Stimulated activated CD8-positive, alpha-beta memory T cell treated with anti-CD3 and anti-CD28 coated beads, Interleukin-12 subunit alpha, Interleukin-12 subunit beta, amount 100 ng/mL, for 1 hour (primary cell): ENCODE measurements around the gene FMN1.
"Not testable (repeated sequence)": the region's sequence is repeated elsewhere in the genome, so short reads cannot be mapped to it uniquely, and the experiment has no call there.

Experiments
- DNase-seq: peaks from one replicate; pipeline ENCODE4 v3.0.0-alpha.2; 2020; ENCODE audit warnings: low read depth

Gene FMN1

DNA sequence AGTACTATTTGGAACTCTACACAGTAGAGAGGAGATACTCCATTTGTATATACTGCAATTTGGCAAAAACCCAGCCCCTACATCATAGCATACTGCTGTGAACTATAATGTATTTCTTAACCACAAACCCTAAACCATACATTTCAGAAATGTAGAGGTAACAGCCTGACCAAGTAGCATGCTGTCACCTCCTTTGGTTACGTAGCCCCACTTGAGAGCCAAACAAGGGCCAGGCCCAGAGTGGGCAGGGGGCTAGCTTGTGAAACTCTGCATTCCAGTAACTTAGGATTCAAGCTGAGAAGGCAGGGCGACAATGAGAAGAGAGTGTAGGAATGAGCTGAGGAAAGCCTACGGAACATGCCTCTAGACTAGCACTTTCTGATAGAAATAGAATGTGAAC, 340.9 kb downstream of the FMN1 start:
- DNase-seq: no peak

DNA sequence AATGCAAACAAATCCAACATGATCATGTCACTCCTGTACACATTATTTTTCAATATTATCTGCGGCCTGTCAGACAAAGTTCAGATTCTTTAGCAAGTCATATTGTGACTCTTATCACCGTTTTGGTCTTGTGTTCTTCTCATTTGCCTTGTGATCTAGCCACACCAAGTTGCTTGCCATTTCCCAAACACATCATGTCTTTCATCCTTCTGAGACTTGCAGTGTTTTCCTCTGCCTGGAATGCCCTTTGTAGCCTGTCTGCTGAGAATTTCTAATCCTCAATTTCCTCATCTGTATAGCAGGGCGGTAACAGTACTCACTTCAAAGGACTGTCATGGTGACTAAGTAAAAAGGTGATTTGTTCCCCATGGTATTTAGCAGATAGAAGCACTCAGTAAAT, 341.7 kb downstream of the FMN1 start:
- DNase-seq: no peak

DNA sequence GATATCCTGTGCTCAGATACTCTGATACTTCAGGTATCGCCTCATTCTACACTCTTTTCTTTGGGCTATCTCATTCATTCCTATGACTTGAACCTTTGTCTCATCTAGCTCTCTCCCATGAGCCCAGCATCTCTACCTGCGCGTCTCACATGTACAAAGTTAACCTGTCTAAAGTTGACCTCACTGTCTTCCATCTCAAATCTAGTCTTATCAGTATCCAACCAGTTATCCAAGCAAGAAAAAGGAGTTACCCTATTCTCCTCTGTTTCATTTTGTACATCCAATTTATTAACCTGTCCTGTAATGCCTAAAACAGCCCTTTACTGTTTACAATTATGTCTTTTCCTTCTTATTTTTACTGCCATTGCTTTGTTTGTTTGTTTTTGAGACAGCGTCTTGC, 342.5 kb downstream of the FMN1 start:
- no peak for DNase-seq

DNA sequence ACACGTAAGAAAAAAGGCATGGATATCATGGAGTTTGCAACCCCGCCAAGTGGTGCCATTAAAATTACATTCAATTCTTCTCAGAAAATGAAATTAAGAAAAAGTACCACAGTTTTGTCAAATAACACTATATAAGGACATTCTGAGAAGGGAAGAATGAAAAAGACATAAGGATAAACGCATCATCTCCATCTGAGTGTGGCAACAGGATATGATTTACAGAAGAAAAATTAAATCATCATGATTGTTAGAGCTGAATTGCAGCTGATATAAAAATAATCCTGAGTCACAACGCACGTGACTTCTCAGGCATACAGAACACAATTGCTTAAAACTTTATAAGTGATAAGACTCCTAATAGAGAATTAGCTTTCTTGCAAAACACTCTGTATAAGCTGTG, 342.9 kb downstream of the FMN1 start:
- no peak for DNase-seq

DNA sequence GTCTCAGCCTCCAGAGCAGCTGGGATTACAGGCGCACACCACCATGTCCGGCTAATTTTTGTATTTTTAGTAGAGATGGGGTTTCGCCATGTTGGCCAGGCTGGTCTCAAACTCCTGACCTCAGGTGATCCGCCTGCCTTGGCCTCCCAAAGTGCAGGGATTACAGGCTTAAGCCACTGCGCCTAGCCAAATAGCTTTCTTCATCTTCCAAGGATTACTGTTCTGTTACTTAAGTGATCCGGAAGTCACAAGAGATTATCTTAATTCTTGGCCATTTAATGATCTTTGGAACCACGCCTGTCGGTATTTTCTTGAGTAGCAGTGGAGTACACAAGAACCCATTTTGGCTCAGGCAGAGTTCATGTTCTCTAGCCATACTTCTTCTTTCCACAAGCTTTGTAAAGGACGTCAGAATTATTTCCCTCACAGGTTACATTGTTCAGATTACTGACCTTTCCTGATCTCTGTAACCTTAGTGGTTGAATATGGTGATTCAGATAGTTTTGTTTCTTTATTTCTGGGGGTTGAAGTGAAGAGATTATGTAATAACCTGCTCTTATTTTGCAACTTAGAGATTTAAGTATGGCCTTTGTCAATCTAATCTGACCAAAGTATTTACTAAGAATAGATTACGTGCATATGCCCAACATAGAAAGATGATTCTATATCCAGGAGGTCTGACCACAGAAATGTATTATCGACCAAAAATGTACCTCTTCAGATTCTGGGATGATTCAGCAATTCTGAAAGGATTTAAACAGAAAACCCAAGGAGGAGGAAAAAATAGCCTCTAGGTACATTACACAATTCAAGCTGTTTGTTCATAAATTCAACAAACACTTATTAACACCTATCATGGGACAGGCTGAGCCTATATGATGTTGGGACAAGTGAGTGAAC, 344.5 kb downstream of the FMN1 start:
- no peak for DNase-seq

DNA sequence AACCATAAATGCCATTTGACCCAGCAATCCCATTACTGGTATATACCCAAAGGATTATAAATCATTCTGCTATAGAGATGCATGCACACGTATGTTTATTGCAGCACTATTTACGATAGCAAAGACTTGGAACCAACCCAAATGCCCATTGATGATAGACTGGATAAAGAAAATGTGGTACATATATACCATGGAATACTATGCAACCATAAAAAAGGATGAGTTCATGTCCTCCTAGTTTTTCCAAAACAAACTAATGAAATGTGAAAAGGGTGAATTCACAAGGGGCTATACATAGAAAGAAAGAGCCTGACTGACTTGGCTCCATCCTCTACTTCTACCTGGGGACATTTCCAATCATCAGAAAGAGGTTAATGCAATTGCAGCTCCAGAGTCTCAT, 347.8 kb downstream of the FMN1 start:
- not testable (repeated sequence) for DNase-seq

DNA sequence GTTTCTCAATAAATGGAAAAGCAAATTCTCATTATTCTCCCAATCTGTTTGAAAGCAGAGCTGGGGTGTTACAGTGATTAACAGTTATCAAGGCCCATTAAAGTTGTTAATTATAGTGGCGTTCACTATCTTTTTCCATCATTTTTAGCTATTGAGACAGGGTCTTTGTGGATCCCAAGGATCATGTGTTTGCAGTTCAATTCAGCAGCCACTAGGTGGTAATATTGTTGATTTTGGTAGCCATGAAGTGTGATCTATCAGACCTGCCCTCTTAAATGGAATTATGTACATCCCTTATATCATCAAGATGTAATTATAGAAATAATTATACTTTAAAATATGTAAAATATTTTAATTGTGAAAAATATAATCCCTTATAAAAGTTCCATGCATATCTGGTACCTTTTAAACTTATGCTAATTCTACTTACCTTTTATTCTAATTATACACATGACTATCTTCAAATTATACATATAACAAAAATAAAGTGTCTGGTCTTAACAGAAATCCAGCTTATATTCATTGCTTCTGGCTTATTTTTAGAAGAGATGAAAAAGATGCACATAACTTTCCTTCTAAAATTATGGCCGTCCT, 350.3 kb downstream of the FMN1 start:
- no peak for DNase-seq

DNA sequence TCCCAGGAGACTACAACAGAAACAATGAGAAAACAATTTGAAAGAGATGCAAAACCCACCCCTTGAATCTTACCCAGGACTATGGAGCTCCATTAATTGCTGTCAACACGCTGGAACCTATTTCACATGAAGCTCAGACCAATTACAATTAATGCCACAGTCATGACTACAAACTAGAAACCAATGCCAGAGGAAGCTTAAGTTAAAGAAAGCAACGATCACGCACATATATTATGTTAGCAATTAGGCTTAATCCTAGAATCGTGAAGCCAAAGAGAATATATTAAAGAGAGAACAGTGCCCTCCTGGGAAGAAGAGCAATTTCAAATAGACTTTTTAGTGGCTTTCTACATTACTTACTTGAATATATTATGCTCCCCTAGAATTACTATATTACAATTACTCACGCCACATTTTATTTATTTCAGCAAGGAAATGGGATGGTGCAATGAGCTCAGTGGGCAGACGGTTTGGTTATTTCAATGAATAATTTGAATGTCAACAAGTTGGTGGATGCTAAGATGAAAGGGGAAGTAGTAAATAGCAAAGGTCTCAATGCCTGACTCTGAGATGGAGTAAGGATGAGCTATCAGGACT, 351.2 kb downstream of the FMN1 start:
- no peak for DNase-seq

DNA sequence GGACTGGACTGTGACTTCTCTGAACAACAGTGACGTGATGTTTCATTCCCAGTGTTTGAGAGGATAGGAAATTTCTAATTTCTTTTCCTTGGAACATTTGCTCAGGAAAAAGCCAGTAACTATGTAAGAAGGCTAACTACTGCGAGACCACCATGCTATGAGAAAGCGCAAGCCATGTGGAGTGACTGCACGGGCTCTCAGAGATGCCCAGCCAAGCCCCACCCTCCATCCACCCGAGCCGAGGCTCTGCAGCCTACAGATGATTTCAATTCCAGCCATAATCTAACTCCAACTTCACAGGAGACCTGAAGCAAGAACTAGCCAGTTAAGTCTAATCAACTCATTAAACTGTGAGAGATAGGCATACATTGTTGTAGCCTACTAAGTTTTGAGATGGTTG, 352.4 kb downstream of the FMN1 start:
- DNase-seq: no peak

DNA sequence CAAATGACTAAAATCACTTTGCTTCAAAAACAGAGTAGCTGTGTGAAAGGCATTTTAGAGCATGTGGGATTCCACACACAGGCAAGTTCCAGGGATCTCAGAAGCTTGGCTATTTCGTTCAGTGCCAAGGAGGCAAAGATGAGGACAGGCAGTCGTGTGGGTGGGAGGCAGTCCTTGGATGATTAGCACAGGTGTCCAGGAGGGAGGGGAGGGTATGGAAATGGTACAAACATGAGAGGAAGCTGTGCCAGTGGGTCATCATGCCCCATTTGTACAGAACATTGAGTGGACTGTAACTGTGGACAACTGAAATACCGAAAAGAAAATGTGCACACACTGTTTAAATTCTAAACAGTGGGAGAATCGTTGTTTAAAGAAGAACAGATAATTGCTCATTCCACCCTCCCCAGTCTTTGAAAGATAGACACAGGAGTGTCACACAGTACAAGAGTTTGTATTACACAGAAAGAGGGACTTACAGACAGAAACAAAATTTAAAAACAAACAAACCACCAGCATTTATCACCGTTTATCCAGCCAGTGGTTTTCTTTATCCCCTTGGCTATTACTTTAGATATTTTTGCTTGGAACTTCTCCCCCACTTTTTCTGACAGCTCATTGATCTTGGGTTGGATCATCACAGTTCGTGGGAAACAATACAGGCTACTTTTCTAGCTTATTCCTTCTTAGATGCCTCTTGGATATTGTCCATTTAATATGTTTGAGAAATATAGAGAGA, 353.8 kb downstream of the FMN1 start:
- no peak for DNase-seq

DNA sequence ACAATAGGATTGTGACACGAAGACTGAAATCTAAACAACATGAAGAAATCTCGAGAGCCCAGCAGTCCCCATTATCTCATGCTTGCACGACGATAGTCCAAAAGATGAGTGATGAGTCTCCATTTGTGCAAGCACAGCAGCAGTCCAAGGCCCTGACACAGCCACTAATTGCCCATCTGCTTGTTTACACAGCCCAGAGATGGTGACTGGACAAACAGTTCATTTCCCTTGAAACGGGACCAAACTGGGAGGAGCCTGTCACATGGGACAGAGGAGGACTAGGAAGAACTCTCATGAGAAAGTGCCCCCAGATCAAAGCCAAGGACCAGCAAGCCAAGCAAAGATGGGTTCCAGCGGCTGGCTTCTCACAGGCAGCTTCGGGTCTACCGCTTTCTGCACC, 355.7 kb downstream of the FMN1 start:
- DNase-seq: no peak

DNA sequence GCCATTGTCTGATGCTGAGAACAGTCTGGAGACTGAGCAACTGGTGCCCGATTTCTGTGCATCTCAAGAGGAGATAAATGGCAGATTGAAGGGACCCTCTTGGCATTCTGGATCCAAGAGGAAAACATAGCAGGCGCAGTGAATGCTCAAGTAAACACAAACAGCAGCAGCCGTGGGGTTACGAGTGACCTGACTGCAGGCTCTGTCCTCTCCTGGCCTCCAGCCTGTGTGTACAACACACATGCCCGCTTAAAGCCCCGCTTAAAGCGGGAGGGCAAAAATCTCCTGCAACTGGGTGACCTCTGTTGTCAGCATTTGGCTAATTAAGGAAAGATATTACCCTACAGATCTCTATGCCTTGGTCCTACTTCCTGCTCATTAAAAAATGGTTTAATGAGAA, 356.2 kb downstream of the FMN1 start:
- no peak for DNase-seq

DNA sequence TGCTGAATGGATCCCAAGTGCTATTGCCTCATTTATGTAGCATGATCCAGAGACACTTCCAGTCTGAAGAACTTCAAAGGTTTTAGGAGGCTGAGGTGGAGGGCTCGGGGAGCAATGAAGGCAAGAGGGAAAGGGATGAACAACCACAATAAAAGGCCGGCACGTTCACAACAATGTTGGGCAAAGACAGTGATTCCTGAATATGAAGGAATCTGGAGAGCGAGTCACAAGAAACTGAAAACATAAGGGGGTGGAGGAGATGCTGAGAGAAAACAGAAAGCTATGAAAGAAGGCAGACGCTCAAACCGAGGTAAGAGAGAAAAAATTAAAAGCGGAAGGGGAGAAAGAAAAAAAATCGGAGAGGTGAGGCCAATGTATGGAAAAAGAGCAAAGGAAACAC, 356.6 kb downstream of the FMN1 start:
- DNase-seq: no peak

DNA sequence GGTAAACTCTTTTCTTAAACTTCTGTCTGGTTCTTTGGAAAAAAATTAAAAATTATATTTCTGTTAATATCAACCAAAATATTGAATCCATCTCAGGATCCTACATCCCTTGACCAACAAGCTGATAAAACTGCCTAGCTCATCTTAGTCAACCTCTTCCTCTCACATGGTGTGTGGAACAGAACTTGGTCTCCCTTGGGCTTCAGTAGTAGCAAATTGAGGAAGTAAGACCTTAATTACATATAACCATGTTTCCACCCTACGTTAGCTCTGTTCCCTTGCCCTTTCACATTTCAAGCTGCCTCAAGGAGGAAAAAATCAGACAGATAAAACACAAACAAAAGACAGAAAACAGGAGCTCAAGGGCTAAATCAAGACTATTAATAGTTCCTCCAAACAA, 360.4 kb downstream of the FMN1 start:
- no peak for DNase-seq

DNA sequence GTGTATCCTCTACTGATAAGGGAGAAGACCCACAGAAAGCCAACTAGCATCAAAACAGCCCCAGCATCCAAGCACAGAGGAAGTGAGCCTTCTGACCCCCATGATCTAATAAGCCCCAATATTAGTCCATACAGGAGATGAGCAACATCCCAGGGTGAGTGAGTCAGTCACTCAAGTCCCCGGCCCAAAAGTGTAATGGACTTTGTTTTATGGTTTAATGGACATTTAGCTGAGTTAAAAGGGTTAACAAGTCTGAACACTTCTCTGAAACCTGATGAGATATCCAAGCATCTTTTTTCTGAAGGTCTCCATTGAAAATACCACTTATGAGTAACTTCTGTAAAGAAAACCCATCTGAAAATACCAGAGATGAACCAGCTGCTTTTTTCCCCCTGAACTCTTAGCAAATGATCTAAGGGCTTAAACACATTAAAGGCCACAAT, 361.1 kb downstream of the FMN1 start:
- DNase-seq: no peak

DNA sequence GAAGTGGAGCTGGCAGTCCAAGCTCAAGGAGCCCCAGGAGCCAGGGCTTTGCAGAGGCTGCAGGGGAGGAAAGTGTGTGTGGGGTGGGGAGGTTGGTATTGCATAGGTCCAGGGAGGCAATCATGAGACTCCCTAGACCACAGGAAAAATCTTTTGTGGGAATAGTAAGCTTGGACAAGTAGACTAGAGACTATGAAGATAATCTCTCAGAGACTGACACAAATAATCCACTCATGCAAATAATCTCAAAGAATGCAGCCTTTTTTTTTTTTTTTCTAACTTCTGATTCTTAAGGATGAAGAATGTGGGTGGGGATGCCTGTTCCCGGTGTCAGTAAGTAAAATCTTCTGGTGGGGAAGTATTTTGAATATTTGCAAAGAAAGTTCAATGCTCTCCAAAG, 363.0 kb downstream of the FMN1 start:
- DNase-seq: no peak

DNA sequence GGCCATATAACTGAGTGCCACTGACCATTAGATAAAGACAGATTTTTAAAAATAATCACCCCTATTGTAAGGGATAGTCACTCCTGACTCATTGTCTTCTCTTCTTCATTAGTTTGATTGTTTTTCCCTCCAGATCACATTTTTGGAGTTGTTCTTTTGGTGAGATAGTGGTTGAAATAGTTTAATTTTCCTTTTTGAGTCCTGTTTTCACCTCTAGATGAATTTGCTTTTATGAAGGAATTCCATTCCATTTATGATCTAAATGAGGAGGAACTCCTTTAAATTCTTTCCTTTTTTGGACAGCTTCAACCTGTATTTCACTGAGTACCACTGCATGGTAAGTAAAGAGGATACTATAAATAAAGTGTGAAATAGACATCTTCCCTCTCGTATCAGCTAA, 364.3 kb downstream of the FMN1 start:
- no peak for DNase-seq

DNA sequence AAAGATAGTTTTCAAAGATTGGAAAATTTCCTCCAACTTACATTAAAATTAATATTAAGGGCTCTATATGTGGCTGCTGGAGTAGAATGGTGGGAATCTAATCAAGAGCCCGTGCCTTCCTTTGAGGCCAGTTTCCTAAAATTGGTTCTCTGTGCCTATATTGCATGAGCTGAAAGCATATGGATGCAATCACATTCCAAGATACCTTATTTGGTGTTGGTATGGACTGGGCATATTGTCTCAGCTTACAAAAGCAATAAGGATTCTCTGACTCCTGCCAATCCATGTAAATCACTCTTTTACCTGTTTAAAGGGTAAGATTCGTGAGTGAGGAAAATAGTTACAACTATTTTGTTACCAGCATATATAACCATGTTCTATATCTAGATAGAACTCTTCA, 365.1 kb downstream of the FMN1 start:
- DNase-seq: no peak

DNA sequence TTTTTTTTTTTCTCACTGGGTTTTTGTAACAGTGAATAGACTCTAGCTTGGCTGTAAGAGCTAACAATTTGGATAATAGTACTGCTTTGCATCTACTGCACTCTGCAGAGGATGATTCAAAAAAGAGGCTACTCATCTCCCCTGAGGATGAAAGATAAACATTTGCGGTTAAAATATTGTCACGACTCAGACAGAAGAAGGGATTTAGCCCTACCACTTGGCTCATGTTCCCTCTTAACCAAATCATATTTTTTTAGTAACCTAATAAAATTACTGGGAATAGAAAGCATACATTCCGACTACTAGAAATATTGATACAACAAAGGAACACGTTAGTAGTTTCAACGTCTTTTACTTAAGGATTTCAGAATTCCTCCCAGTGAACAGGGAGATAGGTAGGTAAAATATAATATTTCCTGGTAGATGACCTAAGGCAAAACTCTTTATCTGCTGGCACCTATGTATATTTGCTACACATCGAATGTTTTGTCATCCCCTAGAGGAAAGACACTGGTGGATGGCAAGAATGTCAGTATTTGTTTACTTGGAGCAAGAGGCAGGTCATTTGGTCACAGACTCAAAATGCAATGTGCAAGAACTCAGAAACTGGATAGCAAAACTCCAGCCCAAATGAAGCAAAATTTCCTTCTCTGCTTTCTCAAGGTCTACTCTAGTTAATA, 365.9 kb downstream of the FMN1 start:
- no peak for DNase-seq

DNA sequence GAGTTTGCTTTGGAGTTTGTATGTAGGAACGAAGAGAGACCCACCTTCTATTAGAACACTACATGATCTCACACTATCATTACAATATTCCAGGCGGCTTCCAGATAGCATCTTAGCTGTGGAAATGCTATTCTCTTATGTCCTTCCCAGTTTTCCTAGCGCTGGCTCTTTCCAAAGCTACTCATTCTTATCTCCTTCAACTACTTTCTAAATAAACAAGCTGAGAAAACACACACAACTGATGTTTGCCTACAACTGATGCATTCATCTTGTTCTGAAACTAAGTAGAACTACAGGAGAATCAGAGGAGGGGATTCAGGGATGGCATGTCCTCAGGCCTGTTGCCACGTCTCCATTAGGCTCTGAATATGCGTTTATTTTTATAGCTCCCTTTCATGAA, 367.8 kb downstream of the FMN1 start:
- no peak for DNase-seq

DNA sequence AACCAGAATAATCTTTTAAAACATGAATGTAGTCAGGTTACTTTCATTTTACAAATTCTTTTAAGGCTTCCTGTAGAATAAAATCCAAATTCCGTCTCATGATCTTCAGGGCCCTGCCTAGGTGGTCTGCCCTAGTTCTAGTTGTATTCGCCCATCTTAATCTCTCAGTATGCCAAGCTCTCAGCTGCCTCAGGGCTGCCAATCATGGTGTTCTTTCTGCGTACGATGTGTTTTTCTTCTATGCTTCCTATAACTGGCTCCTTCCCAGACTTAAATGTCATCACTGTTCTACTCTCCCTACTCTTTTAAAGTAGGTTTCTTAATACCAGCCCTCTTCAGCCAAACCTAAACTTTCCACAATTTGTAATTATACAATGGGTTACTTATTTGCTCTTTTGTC, 369.3 kb downstream of the FMN1 start:
- no peak for DNase-seq

DNA sequence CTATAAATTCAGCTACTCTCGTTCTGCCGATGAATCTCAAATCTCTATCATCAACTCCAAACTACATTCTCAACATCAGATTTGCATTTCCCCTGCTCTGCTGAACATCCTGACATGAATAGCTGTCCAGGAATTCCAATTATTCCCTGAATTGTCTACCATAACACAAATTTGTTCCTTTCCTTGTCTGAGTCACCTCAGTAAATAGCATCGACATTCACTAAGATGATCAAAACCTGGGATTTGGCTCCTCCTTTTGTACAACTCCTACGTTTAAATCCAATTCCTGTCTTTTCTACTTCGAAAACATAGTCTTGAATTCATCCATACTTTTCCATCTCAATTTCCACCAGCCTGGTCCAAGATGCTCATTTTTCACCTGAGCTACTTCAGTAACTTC, 369.7 kb downstream of the FMN1 start:
- DNase-seq: no peak
